HuH-7.5 (cell line): ENCODE measurements around the gene EFHC1.

Experiments
- DNase-seq: peaks from one replicate; pipeline ENCODE4 v3.0.0; 2011; ENCODE audit warnings: low spot score

The EFHC1 gene

GRCh38 chr6:52557389-52558265 lies 137.5 kb downstream of the EFHC1 start:
- DNase-seq: no peak

GRCh38 chr6:52558266-52559000 lies 138.3 kb downstream of the EFHC1 start:
- no peak for DNase-seq

GRCh38 chr6:52560462-52560861 lies 140.3 kb downstream of the EFHC1 start:
- no peak for DNase-seq

DNA sequence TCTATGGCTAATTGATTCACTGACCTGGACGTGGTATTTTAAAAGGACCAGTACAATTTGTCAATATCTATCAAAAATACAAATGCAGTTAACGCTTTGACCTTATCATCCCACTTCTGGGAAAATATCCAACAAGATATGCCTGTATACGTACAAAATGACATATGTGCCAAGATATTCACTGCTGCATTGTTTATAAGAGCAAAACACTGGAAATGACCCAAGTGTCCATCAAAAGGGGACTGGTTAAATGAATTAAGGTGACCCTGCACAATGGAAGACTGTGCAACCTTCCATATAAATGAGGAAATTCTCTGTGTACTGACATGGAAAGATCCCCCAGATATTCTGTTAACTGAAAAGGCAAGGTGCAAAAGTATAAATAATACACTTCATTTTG lies 142.8 kb downstream of the EFHC1 start:
- DNase-seq: no peak

GRCh38 chr6:52564856-52565255 lies 144.7 kb downstream of the EFHC1 start:
- DNase-seq: no peak

GRCh38 chr6:52566201-52566600 lies 146.1 kb downstream of the EFHC1 start:
- DNase-seq: no peak

DNA sequence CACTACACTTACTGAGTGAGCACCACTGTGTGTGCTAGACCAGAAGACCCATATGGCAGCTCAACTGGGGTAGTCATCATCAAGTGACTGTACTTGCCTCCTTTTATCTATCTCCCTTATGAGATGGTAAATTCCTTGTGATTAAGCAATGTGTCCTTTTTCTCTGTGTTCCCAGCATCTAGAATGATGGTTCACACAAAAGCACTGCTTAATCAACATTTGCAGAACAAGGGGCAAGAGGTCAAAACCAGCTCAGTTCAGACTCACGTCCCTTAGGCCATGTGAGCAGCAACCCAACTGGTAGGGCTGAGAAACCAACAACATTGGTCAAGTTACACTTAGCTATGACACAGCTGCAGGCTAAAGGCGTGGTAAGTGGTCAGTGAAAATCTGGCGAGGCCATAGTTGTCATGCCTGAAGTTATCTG lies 146.7 kb downstream of the EFHC1 start:
- DNase-seq: no peak

GRCh38 chr6:52568320-52568719 lies 148.2 kb downstream of the EFHC1 start:
- no peak for DNase-seq

DNA sequence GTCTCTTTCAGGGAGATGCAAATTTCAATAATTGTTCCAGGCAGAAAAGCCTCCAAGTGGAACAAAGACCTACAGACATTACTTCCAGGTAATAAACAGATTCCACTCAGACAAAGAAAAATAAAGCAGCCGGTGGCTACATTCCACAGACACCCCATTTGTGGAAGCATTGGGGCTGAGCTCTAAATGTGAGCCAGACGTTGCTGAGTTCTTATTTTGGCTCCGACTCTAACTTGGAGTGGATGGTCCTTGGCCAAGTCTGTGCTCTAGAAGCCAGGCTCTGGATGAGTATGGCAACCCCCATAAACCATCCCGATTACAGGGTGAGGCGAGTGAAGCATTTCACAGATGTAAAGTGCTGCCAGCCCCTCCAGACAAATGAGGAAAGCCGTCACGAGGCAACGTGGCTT lies 150.2 kb downstream of the EFHC1 start:
- no peak for DNase-seq

- no peak for DNase-seq
These were observed 151.1 kb downstream of the EFHC1 start for GRCh38 chr6:52571099-52571755.

GRCh38 chr6:52572536-52572935 lies 152.4 kb downstream of the EFHC1 start:
- DNase-seq: no peak

- no peak for DNase-seq
These were observed 153.2 kb downstream of the EFHC1 start for GRCh38 chr6:52573295-52573694.
